ENCODE measurements around the gene CPNE9. TPM values are rescaled to one million over a fixed set of nuclear protein-coding genes. Genes with fewer than 3 reads are reported as not detected.

The CPNE9 gene
- total and polyA plus RNA-seq, 2 experiments from 2014 or later: not detected

DNA sequence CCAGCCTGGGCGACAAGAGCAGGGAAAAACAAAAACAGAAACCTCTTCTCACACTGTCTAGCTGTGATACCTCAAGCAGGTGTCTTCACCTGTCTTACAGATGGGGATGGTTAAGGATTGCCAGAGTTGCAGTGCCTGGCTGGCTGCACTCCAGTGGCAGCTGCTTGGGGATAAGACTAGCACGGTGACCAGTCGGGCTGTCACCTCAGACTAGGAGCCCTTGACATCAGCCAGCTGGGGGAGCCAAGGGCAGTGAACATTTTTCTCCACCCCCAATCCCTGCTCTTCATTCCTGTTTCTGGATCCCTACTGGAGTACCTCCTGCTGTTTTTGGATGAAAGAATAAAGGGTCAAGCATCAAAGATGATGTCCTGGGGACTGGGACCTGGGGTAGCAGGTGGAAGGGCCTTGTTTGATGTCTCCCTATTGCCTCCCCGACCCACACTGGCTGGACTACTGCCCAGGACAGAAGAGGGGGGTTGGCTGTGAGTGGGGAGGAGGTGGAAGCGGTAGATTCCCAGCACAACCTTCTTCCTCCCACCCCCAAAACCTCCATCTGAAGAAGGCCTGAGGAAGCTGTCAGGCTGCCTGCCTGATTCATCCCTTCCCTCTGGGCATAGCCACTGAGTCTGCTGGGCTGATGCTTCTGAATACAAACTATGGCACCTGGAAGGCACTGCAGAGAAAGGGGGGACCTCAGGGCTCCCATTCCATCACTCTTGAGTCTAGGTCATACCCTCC is 7.0 kb upstream of the CPNE9 start:
- Histone ChIP-seq H3K4me2 (no peak overlapping the region), H4K20me1 (ENCODE audit: insufficient read depth, poor library complexity, severe bottlenecking) (no peaks in the 10 kb centered on the region), H3K4me1 (ENCODE audit: insufficient read depth) (no peaks in the 10 kb centered on the region), H3K79me2 (no peaks in the 10 kb centered on the region), H2AFZ (no peak overlapping the region), H3K27me3 (no peaks in the 10 kb centered on the region), H3K36me3 (replicated peaks; ENCODE audit: insufficient read depth, low read depth) (no peaks in the 10 kb centered on the region), H3K9me2 (replicated peaks; ENCODE audit: insufficient read depth) (no peaks in the 10 kb centered on the region), H3K9me3 (ENCODE audit: low read depth) (no peaks in the 10 kb centered on the region), H3K4me3 (no peak overlapping the region), H3K27ac (no peak overlapping the region)
- DNase-seq (ENCODE audit: low spot score): no peak
- WGBS (ENCODE audit: low lambda C conversion rate, missing lambda C conversion rate): 96% methylated on average over 5 of the region's 5 CpGs
- TF ChIP-seq, protein P1, sequence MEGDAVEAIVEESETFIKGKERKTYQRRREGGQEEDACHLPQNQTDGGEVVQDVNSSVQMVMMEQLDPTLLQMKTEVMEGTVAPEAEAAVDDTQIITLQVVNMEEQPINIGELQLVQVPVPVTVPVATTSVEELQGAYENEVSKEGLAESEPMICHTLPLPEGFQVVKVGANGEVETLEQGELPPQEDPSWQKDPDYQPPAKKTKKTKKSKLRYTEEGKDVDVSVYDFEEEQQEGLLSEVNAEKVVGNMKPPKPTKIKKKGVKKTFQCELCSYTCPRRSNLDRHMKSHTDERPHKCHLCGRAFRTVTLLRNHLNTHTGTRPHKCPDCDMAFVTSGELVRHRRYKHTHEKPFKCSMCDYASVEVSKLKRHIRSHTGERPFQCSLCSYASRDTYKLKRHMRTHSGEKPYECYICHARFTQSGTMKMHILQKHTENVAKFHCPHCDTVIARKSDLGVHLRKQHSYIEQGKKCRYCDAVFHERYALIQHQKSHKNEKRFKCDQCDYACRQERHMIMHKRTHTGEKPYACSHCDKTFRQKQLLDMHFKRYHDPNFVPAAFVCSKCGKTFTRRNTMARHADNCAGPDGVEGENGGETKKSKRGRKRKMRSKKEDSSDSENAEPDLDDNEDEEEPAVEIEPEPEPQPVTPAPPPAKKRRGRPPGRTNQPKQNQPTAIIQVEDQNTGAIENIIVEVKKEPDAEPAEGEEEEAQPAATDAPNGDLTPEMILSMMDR (IDR thresholded peaks at IDR 0.05; ENCODE audit: poor library complexity): no peak

GRCh38 chr3:9697892-9698291 is 5.7 kb upstream of the CPNE9 start:
- Histone ChIP-seq H3K4me2 (no peak overlapping the region), H3K4me1 (ENCODE audit: insufficient read depth) (no peaks in the 10 kb centered on the region), H3K27ac (no peak overlapping the region), H2AFZ (no peak overlapping the region), H3K27me3 (no peaks in the 10 kb centered on the region), H3K79me2 (no peaks in the 10 kb centered on the region), H3K4me3 (no peak overlapping the region), H4K20me1 (ENCODE audit: insufficient read depth, poor library complexity, severe bottlenecking) (no peaks in the 10 kb centered on the region), H3K9me3 (ENCODE audit: low read depth) (no peaks in the 10 kb centered on the region), H3K36me3 (replicated peaks; ENCODE audit: insufficient read depth, low read depth) (no peaks in the 10 kb centered on the region), H3K9me2 (replicated peaks; ENCODE audit: insufficient read depth) (no peaks in the 10 kb centered on the region)
- DNase-seq (ENCODE audit: low spot score): no peak
- WGBS (ENCODE audit: low lambda C conversion rate, missing lambda C conversion rate): 93% methylated on average over 4 of the region's 4 CpGs
- no peak for TF ChIP-seq EZH2 (IDR thresholded peaks at IDR 0.05; ENCODE audit: borderline replicate concordance)
- TF ChIP-seq, protein P1 (IDR thresholded peaks at IDR 0.05; ENCODE audit: poor library complexity): no peak
- TF ChIP-seq EZH2phosphoT487 (IDR thresholded peaks at IDR 0.05; ENCODE audit: low read depth, severe bottlenecking, unreplicated experiment): no peak

GRCh38 chr3:9698293-9698692 is 5.3 kb upstream of the CPNE9 start:
- Histone ChIP-seq H3K4me2 (no peak overlapping the region), H3K9me3 (ENCODE audit: low read depth) (no peaks in the 10 kb centered on the region), H4K20me1 (ENCODE audit: insufficient read depth, poor library complexity, severe bottlenecking) (no peaks in the 10 kb centered on the region), H3K4me3 (no peak overlapping the region), H3K36me3 (replicated peaks; ENCODE audit: insufficient read depth, low read depth) (no peaks in the 10 kb centered on the region), H3K9me2 (replicated peaks; ENCODE audit: insufficient read depth) (no peaks in the 10 kb centered on the region), H3K4me1 (ENCODE audit: insufficient read depth) (no peaks in the 10 kb centered on the region), H3K79me2 (no peaks in the 10 kb centered on the region), H3K27ac (no peak overlapping the region), H2AFZ (no peak overlapping the region), H3K27me3 (peaks cover 3% of the 10 kb centered on the region)
- DNase-seq (ENCODE audit: low spot score): no peak
- TF ChIP-seq EZH2phosphoT487 (IDR thresholded peaks at IDR 0.05; ENCODE audit: low read depth, severe bottlenecking, unreplicated experiment) (no peak), EZH2 (IDR thresholded peaks at IDR 0.05; ENCODE audit: borderline replicate concordance) (no peak)
- TF ChIP-seq, protein P1 (IDR thresholded peaks at IDR 0.05; ENCODE audit: poor library complexity): no peak
- WGBS (ENCODE audit: low lambda C conversion rate, missing lambda C conversion rate): 98% methylated on average over 3 of the region's 3 CpGs

All from hepatocyte (in vitro differentiated cells).